CD4-positive, alpha-beta T cell treated with Interferon gamma for 1 hour (primary cell): ENCODE results near the gene TESK2.
"Not testable (repeated sequence)": the region's sequence is repeated elsewhere in the genome, so short reads cannot be mapped to it uniquely, and the experiment has no call there.

ENCODE experiments used
- DNase-seq: peaks from one replicate; pipeline ENCODE4 v3.0.0-alpha.2; 2020

The TESK2 gene

GRCh38 chr1:45510036-45510971 is 19.3 kb upstream of the TESK2 start:
- DNase-seq, result no peak

DNA sequence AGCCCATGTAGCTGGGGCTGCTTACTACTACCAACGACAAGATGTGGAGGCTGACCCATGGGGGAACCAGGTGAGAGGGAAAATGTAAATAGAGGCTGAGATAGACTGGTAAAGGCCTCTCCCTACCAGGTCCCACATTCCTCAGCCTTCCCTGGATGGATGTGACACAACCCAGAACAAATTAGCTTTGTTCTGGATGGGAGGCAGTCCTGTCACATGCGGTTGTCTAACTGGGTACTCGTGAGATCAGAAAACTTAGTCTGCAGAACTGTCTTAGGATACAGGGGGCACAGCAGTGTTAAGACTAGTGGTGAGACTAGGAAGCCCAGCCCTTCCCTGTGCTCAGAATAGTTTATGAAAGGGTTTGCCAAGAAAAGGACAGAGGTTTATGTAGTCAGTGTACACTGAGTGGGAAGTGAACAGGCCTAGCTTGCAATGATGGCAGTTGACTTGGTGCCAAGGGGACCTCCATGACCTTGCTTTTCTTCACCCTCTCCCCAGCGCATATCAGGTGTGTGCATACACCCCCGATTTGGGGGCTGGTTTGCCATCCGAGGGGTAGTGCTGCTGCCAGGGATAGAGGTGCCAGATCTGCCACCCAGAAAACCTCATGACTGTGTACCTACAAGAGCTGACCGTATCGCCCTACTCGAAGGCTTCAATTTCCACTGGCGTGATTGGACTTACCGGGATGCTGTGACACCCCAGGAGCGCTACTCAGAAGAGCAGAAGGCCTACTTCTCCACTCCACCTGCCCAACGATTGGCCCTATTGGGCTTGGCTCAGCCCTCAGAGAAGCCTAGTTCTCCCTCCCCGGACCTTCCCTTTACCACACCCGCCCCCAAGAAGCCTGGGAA is 17.6 kb upstream of the TESK2 start:
- no peak for DNase-seq

GRCh38 chr1:45507893-45508292 is 16.9 kb upstream of the TESK2 start:
- no peak for DNase-seq

DNA sequence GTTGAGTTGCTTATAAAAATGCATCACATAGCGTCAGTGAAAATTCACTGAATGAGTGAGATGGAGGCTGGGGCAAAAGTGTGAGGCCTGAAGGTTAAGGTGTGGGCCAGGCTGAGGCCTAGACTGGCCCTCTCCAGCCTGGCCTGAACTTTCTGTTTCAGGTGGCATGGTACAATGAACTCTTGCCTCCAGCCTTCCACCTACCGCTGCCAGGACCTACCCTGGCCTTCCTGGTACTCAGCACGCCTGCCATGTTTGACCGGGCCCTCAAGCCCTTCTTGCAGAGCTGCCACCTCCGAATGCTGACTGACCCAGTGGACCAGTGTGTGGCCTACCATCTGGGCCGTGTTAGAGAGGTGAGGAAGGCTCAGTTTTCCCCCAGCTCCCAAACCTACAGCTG is 16.2 kb upstream of the TESK2 start:
- DNase-seq, result no peak

GRCh38 chr1:45503462-45504360 is 12.7 kb upstream of the TESK2 start:
- no peak for DNase-seq

GRCh38 chr1:45501505-45501859 is 10.5 kb upstream of the TESK2 start:
- DNase-seq, result no peak

- DNase-seq, result no peak
Measured at GRCh38 chr1:45499415-45499769, 8.4 kb upstream of the TESK2 start.

DNA sequence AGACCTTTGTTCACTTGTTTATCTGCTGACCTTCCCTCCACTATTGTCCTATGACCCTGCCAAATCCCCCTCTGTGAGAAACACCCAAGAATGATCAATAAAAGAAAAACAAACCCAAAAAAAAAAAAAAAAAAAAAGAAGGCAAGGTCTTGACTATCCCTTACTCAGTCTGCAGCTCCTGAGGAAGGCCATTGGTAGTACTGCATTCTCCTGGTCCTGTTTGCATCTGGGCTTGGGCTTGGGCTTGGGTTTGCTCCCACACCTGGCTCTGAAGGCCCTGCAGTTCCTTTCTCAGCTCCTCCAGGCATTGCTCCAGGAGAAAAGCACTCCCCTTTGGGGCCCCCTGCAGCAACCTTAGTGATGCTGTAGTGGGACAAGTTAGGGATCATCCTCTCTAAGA is 7.3 kb upstream of the TESK2 start:
- DNase-seq, result no peak

DNA sequence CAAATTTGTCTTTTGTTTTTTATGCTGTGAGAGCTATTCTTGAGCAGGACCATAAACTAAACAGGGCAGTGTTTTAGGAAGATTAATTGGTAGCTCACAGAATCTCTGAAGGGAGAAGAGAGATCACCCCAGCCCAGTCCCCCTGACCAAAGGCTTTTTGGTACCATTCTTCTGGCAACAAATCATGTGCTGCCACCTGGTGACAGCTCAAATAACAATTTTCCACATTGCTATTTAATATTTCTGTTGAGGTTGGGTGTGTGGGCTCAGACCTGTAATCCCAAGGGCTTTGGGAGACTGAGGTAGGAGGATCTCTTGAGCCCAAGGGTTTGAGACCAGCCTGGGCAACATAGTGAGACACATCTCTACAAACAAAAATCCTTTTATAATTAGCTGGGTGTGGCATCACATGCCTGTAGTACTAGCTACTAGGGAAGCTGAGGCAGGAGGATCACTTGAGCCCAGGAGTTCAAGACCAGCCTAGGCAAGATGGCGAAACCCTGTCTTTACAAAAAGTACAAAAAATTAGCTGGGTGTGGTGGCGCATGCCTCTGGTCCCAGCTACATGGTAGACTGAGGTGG is 2.2 kb upstream of the TESK2 start:
- DNase-seq, result peak; percentile 43

GRCh38 chr1:45492691-45493090 is 1.7 kb upstream of the TESK2 start:
- no peak for DNase-seq

DNA sequence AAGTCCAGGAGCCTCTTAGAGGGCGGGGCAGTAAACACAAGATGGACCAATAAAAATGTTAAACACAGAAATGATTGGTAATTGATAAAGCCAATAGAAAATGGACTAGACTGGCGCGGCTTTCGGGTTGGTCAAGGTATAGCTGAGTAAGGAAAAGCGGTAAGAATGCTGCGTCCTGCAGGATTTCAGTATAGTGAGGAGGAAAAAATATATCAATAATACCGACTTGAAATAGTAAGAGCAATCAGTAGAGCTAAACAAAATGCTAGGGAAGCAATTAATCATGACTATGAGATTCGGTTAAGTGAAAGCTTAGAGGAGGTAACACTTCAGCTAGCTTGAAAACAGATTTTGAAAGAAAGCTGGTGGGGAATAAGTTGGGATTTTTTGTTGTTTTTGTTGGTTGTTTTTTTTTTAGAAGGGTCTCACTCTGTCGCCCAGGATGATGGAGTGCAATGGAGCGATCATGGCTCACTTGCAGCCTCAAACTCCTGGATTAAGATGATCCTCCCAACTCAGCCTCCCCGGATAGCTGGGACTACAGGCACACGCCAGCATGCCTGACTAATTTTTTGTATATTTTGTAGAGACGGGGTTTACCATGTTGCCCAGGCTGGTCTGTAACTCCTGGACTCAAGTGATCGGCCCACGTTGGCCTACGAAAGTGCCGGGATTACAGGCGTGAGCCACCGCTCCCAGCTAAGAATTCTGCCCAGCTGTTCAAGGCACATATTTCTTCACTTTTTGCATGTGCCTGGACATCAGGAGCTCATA is 711 bp upstream of the TESK2 start:
- DNase-seq, result no peak

DNA sequence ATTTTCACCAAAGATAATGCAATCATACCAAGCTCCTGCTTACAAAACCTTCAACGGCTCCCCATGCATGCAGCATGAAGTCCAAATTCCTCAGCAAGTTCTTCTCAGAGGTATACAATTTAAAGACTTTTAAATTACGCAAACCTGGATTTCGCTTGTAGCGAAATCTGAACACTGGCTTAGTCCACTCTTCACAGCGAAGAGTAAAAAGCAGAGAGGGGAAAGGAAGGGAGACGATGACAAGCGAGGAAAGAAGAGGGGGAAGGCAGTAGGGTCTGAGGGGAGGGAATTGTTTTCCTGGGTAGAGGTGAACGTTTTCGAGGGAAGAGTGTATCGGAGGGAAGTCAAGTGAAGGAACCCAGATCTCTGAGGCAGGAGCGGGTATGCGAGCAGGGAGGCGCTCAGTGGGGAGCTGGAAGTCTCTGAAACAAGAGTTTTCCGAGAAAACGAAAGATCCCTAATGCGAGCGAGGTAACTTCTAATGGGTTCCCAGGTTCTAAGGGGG is 790 bp downstream of the TESK2 start:
- no peak for DNase-seq

DNA sequence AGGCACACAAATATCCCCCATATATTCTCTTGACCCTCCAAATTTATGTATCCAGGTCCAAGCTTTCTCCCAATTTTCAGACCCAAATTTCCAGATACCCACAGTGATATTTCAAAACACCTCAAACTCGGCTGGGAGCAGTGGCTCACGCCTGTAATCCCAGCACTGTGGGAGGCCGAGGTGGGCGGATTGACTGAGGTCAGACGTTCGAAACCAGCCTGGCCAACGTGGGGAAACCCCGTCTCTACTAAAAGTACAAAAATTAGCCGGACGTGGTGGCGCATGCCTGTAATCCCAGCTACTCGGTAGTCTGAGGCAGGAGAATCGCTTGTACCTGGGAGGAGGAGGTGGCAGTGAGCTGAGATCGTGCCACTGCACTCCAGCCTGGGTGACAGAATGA is 1.6 kb downstream of the TESK2 start:
- DNase-seq, result not testable (repeated sequence)

- DNase-seq, result no peak
Measured at GRCh38 chr1:45488666-45489377, 2.1 kb downstream of the TESK2 start.

GRCh38 chr1:45485949-45486348 is 5.0 kb downstream of the TESK2 start:
- DNase-seq, result no peak

DNA sequence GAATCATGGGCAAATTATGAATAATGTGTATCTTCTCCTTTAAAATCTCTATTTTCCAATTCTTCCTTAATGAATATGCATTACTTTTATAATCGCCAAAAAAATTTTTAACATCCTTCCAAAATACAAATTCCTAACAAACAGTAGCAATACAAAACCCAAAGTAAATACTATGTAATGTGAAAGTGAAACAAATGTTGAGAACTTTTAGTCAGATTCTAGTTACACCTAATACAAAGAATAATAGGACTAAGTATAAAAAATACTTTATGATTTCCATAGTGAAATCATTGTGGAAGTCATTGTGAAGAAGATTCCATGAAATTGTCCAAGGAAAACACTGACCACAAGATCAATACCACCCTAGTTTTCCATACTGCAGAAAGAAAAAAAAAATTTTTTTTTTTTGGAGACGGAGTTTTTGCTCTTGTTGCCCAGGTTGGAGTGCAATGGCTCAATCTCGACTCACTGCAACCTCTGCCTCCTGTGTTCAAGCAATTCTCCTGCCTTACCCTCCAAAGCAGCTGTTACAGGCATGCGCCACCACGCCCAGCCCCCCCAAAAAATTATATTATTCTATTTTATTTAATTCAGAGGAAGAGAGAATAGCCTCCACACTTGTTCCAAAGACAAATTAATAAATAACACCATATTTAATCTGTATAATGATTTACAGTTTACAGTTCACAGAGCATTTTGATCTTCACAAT is 11.8 kb downstream of the TESK2 start:
- DNase-seq, result no peak

- no peak for DNase-seq
Measured at GRCh38 chr1:45478121-45478814, 12.7 kb downstream of the TESK2 start.

DNA sequence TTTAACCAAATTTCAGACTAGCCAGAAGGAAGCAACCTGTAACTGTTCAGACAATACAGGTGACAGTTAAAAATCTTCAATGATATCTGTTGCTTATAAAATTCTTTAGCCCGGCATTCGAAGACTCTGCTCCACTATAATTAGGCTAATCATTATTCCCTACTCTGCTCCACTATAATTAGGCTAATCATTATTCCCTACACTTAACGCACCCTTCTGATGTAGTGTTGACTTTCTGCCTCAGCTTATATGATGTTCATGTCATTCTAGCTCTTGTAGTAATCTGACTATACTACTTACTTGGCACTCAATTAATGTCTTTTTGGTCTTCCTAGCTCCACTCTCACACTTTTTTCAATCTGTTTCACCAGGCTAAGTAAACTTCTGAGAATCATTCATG is 13.3 kb downstream of the TESK2 start:
- DNase-seq, result no peak

DNA sequence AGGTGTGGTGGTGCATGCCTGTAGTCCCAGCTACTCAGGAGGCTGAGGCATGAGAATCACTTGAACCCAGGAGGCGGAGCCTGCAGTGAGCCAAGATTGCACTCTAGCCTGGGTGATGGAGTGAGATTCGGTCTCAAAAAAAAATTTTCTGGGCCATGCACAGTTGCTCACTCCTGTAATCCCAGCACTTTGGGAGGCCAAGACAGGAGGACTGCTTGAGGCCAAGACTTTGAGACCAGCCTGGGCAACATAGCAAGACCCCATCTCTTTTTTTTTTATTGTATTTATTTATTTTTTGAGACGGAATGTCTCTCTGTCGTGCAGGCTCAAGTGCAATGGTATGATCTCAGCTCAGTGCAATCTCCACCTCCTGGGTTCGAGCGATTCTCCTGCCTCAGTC is 16.8 kb downstream of the TESK2 start:
- DNase-seq, result not testable (repeated sequence)

GRCh38 chr1:45473302-45473701 is 17.7 kb downstream of the TESK2 start:
- DNase-seq, result no peak
